ENCODE results near the gene APBB3.
"Not testable (repeated sequence)": the region's sequence is repeated elsewhere in the genome, so short reads cannot be mapped to it uniquely, and the experiment has no call there.

APBB3 gene

GRCh38 chr5:140590861-140591260, 26.5 kb upstream of the APBB3 start:
- no peak overlapping the region for H3K9ac ChIP-seq (ENCODE audit: low read depth, low read length)
- H3K4me2 ChIP-seq (ENCODE audit: insufficient read depth, low read length) = no peak overlapping the region
- no peaks in the 10 kb centered on the region for H3K4me1 ChIP-seq (ENCODE audit: insufficient read depth, low read length)
- TF ChIP-seq, protein P1, sequence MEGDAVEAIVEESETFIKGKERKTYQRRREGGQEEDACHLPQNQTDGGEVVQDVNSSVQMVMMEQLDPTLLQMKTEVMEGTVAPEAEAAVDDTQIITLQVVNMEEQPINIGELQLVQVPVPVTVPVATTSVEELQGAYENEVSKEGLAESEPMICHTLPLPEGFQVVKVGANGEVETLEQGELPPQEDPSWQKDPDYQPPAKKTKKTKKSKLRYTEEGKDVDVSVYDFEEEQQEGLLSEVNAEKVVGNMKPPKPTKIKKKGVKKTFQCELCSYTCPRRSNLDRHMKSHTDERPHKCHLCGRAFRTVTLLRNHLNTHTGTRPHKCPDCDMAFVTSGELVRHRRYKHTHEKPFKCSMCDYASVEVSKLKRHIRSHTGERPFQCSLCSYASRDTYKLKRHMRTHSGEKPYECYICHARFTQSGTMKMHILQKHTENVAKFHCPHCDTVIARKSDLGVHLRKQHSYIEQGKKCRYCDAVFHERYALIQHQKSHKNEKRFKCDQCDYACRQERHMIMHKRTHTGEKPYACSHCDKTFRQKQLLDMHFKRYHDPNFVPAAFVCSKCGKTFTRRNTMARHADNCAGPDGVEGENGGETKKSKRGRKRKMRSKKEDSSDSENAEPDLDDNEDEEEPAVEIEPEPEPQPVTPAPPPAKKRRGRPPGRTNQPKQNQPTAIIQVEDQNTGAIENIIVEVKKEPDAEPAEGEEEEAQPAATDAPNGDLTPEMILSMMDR (IDR thresholded peaks at IDR 0.05; ENCODE audit: borderline replicate concordance, extremely low read depth, low read length, poor library complexity, severe bottlenecking) = no peak
- no peak for TF ChIP-seq EZH2 (IDR thresholded peaks at IDR 0.05; ENCODE audit: borderline replicate concordance, low read depth, low read length, severe bottlenecking)
- no peaks in the 10 kb centered on the region for H3K27me3 ChIP-seq (ENCODE audit: insufficient read depth, low read length, poor library complexity)
- no peak overlapping the region for H3K27ac ChIP-seq (ENCODE audit: low read length)
- no peak for DNase-seq
- no peaks in the 10 kb centered on the region for H4K20me1 ChIP-seq (ENCODE audit: insufficient read depth, low read length)
- no peak overlapping the region for H2AFZ ChIP-seq (ENCODE audit: low read depth, low read length)
- H3K36me3 ChIP-seq (ENCODE audit: insufficient read depth, low read length) = no peaks in the 10 kb centered on the region
- no peaks in the 10 kb centered on the region for H3K9me3 ChIP-seq (ENCODE audit: insufficient read depth, low read length, severe bottlenecking)
- ATAC-seq (ENCODE audit: insufficient read depth, low read depth) = no peak
- no peaks in the 10 kb centered on the region for H3K79me2 ChIP-seq (ENCODE audit: insufficient read depth, low read length)
- H3K4me3 ChIP-seq (ENCODE audit: low read depth in 1 of 2, low read length in 2 of 2) = no peak overlapping the region

DNA sequence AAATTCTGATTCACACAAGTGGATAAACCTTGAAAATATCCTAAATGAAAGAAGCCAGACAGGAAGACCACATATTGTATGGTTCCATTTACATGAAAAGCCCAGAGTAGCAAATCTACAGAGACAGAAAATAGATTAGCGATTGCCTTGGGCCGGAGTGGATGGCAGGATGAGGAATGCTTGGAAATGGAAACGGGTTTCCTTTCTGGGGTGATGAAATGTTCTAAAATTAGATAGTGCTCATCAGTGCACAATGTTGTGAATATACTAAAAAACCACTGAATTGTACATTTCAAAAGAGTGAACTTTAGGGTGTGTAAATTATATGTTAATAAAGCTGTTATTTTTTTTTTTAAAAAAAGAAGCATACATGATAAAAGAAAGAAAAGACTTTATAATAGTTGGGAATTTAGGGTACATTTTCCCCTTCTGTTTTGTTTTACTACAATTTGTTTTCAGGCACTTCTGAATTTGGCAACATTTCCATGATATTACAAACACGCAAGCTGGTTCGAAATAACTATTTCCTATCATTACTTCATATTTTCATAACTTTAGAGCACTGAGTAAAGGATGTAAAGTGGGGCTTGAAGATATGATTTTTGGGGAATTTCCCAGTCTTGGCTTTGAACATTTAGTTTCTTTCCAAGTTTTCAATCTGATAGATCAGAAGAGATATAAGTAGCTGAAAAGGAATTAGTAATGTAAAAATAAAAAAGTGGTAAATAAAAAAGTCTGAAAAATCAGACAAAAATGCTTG, 24.1 kb upstream of the APBB3 start:
- no peak overlapping the region for H3K4me2 ChIP-seq (ENCODE audit: insufficient read depth, low read length)
- DNase-seq (no peak), ATAC-seq (ENCODE audit: insufficient read depth, low read depth) (no peak)
- no peak overlapping the region for H3K4me3 ChIP-seq (ENCODE audit: low read depth in 1 of 2, low read length in 2 of 2)
- no peak for TF ChIP-seq EZH2 (IDR thresholded peaks at IDR 0.05; ENCODE audit: borderline replicate concordance, low read depth, low read length, severe bottlenecking)
- TF ChIP-seq, protein P1 (IDR thresholded peaks at IDR 0.05; ENCODE audit: borderline replicate concordance, extremely low read depth, low read length, poor library complexity, severe bottlenecking) = no peak
- H3K27me3 ChIP-seq (ENCODE audit: insufficient read depth, low read length, poor library complexity) = no peaks in the 10 kb centered on the region
- H3K79me2 ChIP-seq (ENCODE audit: insufficient read depth, low read length) = no peaks in the 10 kb centered on the region
- H3K36me3 ChIP-seq (ENCODE audit: insufficient read depth, low read length) = no peaks in the 10 kb centered on the region
- no peak overlapping the region for H2AFZ ChIP-seq (ENCODE audit: low read depth, low read length)
- H4K20me1 ChIP-seq (ENCODE audit: insufficient read depth, low read length) = no peaks in the 10 kb centered on the region
- no peak overlapping the region for H3K9ac ChIP-seq (ENCODE audit: low read depth, low read length)
- H3K4me1 ChIP-seq (ENCODE audit: insufficient read depth, low read length) = no peaks in the 10 kb centered on the region
- no peaks in the 10 kb centered on the region for H3K9me3 ChIP-seq (ENCODE audit: insufficient read depth, low read length, severe bottlenecking)
- no peak overlapping the region for H3K27ac ChIP-seq (ENCODE audit: low read length)

DNA sequence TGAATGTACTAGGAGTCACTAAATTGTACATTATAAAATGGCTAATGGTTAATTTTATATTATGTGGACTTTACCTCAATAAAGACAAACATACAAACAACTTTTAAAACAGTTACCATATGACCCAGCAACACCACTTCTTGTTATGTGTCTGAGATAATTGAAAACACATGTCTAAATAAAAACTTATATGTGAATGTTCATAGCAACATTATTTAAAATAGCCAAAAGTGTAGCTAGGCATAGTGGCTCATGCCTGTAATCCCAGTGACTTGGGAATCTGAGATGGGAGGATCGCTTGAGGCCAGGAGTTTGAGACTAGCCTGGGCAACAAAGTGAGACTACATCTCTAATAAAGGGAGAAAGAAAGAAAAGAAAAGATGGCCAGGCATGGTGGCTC, 23.1 kb upstream of the APBB3 start:
- Histone ChIP-seq H3K79me2 (ENCODE audit: insufficient read depth, low read length) (no peaks in the 10 kb centered on the region), H3K9ac (ENCODE audit: low read depth, low read length) (no peak overlapping the region), H4K20me1 (ENCODE audit: insufficient read depth, low read length) (no peaks in the 10 kb centered on the region), H3K27me3 (ENCODE audit: insufficient read depth, low read length, poor library complexity) (no peaks in the 10 kb centered on the region), H3K27ac (ENCODE audit: low read length) (no peak overlapping the region), H3K4me3 (ENCODE audit: low read depth in 1 of 2, low read length in 2 of 2) (no peak overlapping the region), H3K36me3 (ENCODE audit: insufficient read depth, low read length) (no peaks in the 10 kb centered on the region), H3K9me3 (ENCODE audit: insufficient read depth, low read length, severe bottlenecking) (no peaks in the 10 kb centered on the region), H3K4me2 (ENCODE audit: insufficient read depth, low read length) (no peak overlapping the region), H2AFZ (ENCODE audit: low read depth, low read length) (no peak overlapping the region), H3K4me1 (ENCODE audit: insufficient read depth, low read length) (no peaks in the 10 kb centered on the region)
- ATAC-seq (ENCODE audit: insufficient read depth, low read depth) (no peak), DNase-seq (no peak)
- TF ChIP-seq EZH2 (IDR thresholded peaks at IDR 0.05; ENCODE audit: borderline replicate concordance, low read depth, low read length, severe bottlenecking) = no peak
- TF ChIP-seq, protein P1 (IDR thresholded peaks at IDR 0.05; ENCODE audit: borderline replicate concordance, extremely low read depth, low read length, poor library complexity, severe bottlenecking) = no peak

- H3K27ac ChIP-seq (ENCODE audit: low read length); ATAC-seq (ENCODE audit: insufficient read depth, low read depth); H3K4me3 ChIP-seq (ENCODE audit: low read depth in 1 of 2, low read length in 2 of 2); H3K79me2 ChIP-seq (ENCODE audit: insufficient read depth, low read length); DNase-seq; H2AFZ ChIP-seq (ENCODE audit: low read depth, low read length); H3K4me1 ChIP-seq (ENCODE audit: insufficient read depth, low read length); H3K9ac ChIP-seq (ENCODE audit: low read depth, low read length); H3K9me3 ChIP-seq (ENCODE audit: insufficient read depth, low read length, severe bottlenecking); H3K4me2 ChIP-seq (ENCODE audit: insufficient read depth, low read length); H3K27me3 ChIP-seq (ENCODE audit: insufficient read depth, low read length, poor library complexity); H3K36me3 ChIP-seq (ENCODE audit: insufficient read depth, low read length); H4K20me1 ChIP-seq (ENCODE audit: insufficient read depth, low read length): not testable (repeated sequence)
Observed at GRCh38 chr5:140579188-140579747, 14.9 kb upstream of the APBB3 start.
